Mesodermal cell (in vitro differentiated cells): Measurements from ENCODE around the gene PLEKHA7.

ENCODE experiments used
- H3K27ac ChIP-seq: 2 replicates; pipeline ENCODE4 v1.7.0; 2013; ENCODE audit warnings: mild to moderate bottlenecking, low read depth, low read length, moderate library complexity; ENCODE audit not compliant: severe bottlenecking
- H3K36me3 ChIP-seq: 2 replicates; pipeline ENCODE4 v1.7.1; 2013; ENCODE audit warnings: mild to moderate bottlenecking, low read length, moderate library complexity; ENCODE audit not compliant: control insufficient read depth, insufficient read depth
- H3K4me1 ChIP-seq: one replicate; pipeline ENCODE4 v1.7.1; 2013; ENCODE audit warnings: mild to moderate bottlenecking, low read length; ENCODE audit not compliant: insufficient read depth, control insufficient read depth, poor library complexity, severe bottlenecking
- H3K4me3 ChIP-seq: 2 replicates; pipeline ENCODE4 v1.7.0; 2013; ENCODE audit warnings: low read length, control low read depth, mild to moderate bottlenecking; ENCODE audit not compliant: insufficient read depth, poor library complexity, severe bottlenecking; ENCODE audit errors: extremely low read depth
- H3K9me3 ChIP-seq: 2 replicates; pipeline ENCODE4 v1.7.1; 2013; ENCODE audit warnings: mild to moderate bottlenecking, low read length, moderate library complexity; ENCODE audit not compliant: control insufficient read depth
- WGBS, 2 experiments: methylation state at CpG; one replicate each; pipeline ENCODE4 v1.1.5; 2013; ENCODE audit warnings: missing lambda C conversion rate in 2 of 2; ENCODE audit not compliant: insufficient coverage in 2 of 2; 5-methylcytosine and 5-hydroxymethylcytosine counted together

Gene PLEKHA7

DNA sequence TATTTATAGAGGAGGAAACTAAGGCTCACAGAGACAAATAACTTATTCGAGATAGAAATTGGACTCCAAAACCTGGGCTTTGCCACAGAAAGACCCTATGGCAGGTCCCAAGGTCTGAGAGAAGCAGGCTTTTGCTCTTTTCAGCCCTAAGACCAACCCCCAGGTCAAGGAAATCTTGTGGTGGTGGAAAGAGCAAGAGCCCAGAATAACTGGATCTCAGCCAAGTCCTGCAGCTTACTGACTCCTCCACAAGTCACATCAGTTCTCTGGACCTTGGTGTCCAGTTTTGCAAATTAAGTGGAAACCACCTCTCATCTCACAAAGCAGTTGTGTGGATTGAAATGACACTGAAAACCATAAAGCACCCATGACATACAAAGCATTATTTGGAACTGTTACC lies 153.6 kb downstream of the PLEKHA7 start:
- peaks cover 5% of the 10 kb centered on the region for H3K36me3 ChIP-seq
- H3K27ac ChIP-seq: no peak overlapping the region
- no peak overlapping the region for H3K4me3 ChIP-seq
- no peaks in the 10 kb centered on the region for H3K9me3 ChIP-seq
- 93 to 100% methylated on average over 1 of the region's 1 CpG for WGBS, 2 experiments
- peaks cover 13% of the 10 kb centered on the region for H3K4me1 ChIP-seq

GRCh38 chr11:16859651-16860050 lies 154.6 kb downstream of the PLEKHA7 start:
- Histone ChIP-seq H3K4me3 (no peak overlapping the region), H3K27ac (no peak overlapping the region), H3K36me3 (peaks cover 4% of the 10 kb centered on the region), H3K9me3 (no peaks in the 10 kb centered on the region), H3K4me1 (peaks cover 13% of the 10 kb centered on the region)
- 89 to 94% methylated on average over 4 to 5 of the region's 6 CpGs for WGBS, 2 experiments

DNA sequence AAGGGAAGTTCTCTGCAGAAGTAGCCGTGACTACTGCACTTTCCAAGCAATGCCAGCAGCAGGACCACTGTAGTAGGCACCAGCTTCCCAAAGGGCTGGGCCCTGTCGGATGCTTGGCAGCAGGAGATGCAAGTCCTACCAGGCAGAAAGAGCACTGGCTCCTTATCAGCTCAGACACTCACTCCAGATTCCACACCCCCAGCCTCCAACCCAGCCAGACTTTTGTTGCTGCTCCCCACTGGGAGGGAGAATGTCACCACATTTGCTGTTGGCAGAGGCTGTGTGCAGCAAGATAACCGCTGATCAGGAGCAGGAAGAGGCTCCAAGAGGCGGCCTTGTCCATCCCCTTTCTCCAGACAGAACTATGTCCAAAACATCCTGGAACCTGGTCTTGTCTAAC lies 157.0 kb downstream of the PLEKHA7 start:
- Histone ChIP-seq H3K4me3 (no peak overlapping the region), H3K9me3 (no peaks in the 10 kb centered on the region), H3K27ac (no peak overlapping the region), H3K4me1 (no peaks in the 10 kb centered on the region), H3K36me3 (peaks cover 15% of the 10 kb centered on the region)
- WGBS, 2 experiments: 76 to 89% methylated on average over 1 to 2 of the region's 4 CpGs

DNA sequence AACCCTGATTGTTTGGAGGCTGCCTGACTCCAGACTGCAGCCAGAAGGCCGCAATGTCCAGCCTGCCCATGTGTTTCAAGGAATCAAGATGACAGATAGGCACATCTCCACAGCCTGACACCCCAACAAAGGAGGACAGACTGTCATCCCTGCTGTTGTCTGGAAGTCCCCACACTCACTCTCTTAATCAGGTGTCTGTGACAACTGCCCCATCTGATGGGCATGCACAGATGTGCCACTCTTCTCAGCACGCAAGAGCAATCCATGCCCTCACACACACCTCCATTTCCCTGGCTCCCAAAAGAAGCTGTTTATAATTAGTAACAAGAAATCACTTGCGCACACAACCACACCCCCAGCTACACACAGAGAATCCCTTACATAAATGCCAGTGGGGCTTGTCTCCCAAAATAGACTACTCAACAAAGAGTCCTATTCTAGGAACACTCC lies 158.2 kb downstream of the PLEKHA7 start:
- Histone ChIP-seq H3K4me3 (no peak overlapping the region), H3K27ac (no peak overlapping the region), H3K9me3 (no peaks in the 10 kb centered on the region), H3K36me3 (peaks cover 15% of the 10 kb centered on the region), H3K4me1 (no peaks in the 10 kb centered on the region)
- 90 to 100% methylated on average over 1 to 2 of the region's 3 CpGs for WGBS, 2 experiments

DNA sequence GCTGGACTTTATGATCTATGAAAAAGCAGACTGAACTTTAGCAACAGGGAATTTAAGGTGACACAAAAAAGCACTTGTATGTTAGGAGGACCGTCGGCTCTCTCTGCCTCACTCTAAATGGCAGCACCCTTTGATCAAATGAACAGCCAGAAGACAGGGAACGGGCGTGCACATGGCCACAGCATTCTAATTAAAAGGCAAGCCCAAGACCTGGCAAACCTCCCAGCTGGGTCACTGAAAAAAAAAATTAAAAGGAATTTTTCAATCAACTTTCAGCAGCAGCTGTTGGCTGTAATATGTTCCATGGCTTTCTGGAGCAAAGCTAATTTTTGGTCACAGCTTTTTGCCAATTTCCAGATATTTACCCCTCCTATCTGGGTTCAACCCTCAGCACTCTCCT lies 159.2 kb downstream of the PLEKHA7 start:
- Histone ChIP-seq H3K9me3 (no peaks in the 10 kb centered on the region), H3K27ac (no peak overlapping the region), H3K4me3 (no peak overlapping the region), H3K36me3 (peaks cover 15% of the 10 kb centered on the region), H3K4me1 (no peaks in the 10 kb centered on the region)
- 90 to 100% methylated on average over 2 to 4 of the region's 4 CpGs for WGBS, 2 experiments

- Histone ChIP-seq H3K4me3 (no peak overlapping the region), H3K4me1 (no peaks in the 10 kb centered on the region), H3K36me3 (peaks cover 15% of the 10 kb centered on the region), H3K9me3 (no peaks in the 10 kb centered on the region), H3K27ac (no peak overlapping the region)
- 69% methylated on average over 2 of the region's 2 CpGs for WGBS, 2 experiments
Observed at GRCh38 chr11:16853859-16854258, 160.4 kb downstream of the PLEKHA7 start.

DNA sequence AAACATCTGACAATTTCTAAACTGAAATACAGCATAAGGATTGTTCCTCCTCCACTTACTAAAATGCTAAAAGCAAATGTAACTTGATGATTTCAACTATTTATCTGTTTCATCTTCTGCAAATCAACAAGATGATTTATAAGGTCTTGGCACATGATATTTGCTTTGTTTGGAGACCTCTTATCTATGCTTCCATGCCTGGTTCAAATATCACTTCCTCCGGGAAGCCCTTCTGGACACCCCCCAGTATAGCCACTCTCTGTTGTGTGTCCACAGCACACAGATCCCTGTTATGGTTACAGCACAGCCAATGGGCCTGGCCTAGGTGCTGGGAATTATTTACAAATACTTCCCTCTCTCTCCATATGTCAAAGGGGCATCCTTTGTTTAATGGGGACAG lies 160.9 kb downstream of the PLEKHA7 start:
- peaks cover 15% of the 10 kb centered on the region for H3K36me3 ChIP-seq
- H3K9me3 ChIP-seq: no peaks in the 10 kb centered on the region
- no peaks in the 10 kb centered on the region for H3K4me1 ChIP-seq
- WGBS, 2 experiments: 86% methylated on average over 1 of the region's 1 CpG; no CpG with 5 or more reads in 1 of the 2 experiments
- no peak overlapping the region for H3K4me3 ChIP-seq
- peak overlapping the region; percentile 6 for H3K27ac ChIP-seq

DNA sequence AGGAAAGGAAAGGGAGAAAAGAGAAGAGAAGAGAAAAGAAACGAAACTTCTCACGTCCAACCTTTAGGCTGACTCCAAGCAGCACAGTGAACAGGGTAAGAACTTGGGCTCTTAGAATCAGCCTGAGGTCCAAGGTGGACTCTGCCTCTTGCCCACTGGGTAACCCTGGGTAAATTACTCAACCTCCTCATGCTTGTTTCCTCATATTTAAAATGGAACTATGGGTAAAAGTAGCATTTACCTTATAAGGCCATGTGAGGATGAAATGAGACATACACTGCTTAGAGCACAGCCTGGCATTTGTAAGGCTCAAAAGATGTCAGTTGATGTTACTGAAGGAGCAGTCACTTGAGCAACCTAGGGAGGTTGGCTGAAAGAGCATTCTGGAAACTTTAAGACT lies 167.9 kb downstream of the PLEKHA7 start:
- no peaks in the 10 kb centered on the region for H3K9me3 ChIP-seq
- 67 to 72% methylated on average over 2 of the region's 2 CpGs for WGBS, 2 experiments
- no peak overlapping the region for H3K4me3 ChIP-seq
- no peaks in the 10 kb centered on the region for H3K4me1 ChIP-seq
- no peak overlapping the region for H3K27ac ChIP-seq
- H3K36me3 ChIP-seq: peaks cover 3% of the 10 kb centered on the region

DNA sequence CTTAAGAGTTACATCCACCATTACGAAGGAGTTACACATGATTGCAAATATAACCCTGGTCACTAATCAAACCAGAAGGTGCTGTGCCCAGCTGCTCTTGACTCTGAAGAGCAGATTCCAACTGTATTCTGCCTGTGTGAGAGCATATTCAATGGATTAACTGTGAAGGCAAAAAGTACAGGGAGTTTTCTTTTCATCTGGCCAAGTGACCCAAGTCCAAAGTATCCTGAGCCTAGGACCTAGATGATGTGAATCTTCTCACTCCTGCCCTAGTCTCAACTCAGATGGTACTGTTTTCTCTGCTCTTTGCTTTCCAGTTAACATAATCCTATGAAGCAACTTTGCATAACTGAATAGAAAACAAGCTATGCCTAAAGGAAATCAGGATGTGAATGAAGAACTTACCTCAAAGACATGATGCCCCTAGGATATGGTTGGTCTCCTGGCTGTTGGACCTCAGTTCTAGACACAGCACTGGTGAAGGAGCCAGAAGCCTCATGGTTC lies 169.9 kb downstream of the PLEKHA7 start:
- WGBS, 2 experiments: 89 to 100% methylated on average over 1 of the region's 1 CpG
- Histone ChIP-seq H3K27ac (no peak overlapping the region), H3K4me1 (no peaks in the 10 kb centered on the region), H3K9me3 (no peaks in the 10 kb centered on the region), H3K36me3 (peaks cover 14% of the 10 kb centered on the region), H3K4me3 (no peak overlapping the region)

DNA sequence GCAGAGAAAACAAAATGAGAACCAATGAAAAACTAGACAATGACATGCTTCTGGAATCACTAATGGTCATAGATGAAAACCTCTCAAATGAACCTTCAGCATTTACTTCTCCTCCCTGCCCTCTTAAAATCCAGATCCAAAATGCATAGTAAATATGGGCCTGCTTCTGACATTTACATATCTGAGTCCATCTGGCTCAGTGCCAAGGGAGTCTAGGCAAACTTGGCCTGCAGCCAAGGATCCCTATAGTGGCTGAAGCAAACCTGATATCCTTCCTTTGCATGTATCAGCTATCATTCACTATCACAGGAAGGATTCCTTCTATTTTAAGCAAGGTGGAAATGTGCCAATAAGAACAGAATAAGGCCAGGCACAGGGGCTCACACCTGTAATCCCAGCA lies 170.9 kb downstream of the PLEKHA7 start:
- peaks cover 14% of the 10 kb centered on the region for H3K36me3 ChIP-seq
- no peak overlapping the region for H3K4me3 ChIP-seq
- no peaks in the 10 kb centered on the region for H3K9me3 ChIP-seq

GRCh38 chr11:16841984-16842383 lies 172.2 kb downstream of the PLEKHA7 start:
- Histone ChIP-seq H3K36me3 (peaks cover 14% of the 10 kb centered on the region), H3K9me3 (no peaks in the 10 kb centered on the region), H3K4me3 (no peak overlapping the region), H3K4me1 (no peaks in the 10 kb centered on the region), H3K27ac (no peak overlapping the region)
- 91 to 100% methylated on average over 4 of the region's 4 CpGs for WGBS, 2 experiments

More for the DNA sequence above, 170.9 kb downstream of the PLEKHA7 start:
- no peak overlapping the region for H3K27ac ChIP-seq
- no peaks in the 10 kb centered on the region for H3K4me1 ChIP-seq
